ENCODE results near the gene HSPA1A. TPM values are rescaled to one million over a fixed set of nuclear protein-coding genes. Genes with fewer than 3 reads are reported as not detected.

Gene HSPA1A
- total RNA-seq, 2 experiments from 2014 or later = 0.22 to 2.2 TPM

- Histone ChIP-seq H3K9me2 (ENCODE audit: insufficient read depth, low read length) (no peaks in the 10 kb centered on the region), H4K20me1 (ENCODE audit: insufficient read depth, low read length) (peaks cover 3% of the 10 kb centered on the region; the same call in 1 of the 2 replicates), H3K79me2 (ENCODE audit: insufficient read depth, low read depth, low read length) (peaks cover 1% of the 10 kb centered on the region; the same call in 1 of the 2 replicates), H3K4me1 (ENCODE audit: insufficient read depth, low read length, poor library complexity, severe bottlenecking) (peaks cover 2% of the 10 kb centered on the region), H3K4me2 (ENCODE audit: low read length) (no peak overlapping the region), H3K4me3 (ENCODE audit: low read depth, low read length, poor library complexity, severe bottlenecking) (no peak overlapping the region), H3K27ac (ENCODE audit: low read depth, low read length, poor library complexity, severe bottlenecking) (no peak overlapping the region), H3K36me3 (ENCODE audit: insufficient read depth, low read length) (peaks cover 26% of the 10 kb centered on the region), H2AFZ (ENCODE audit: low read length) (no peak overlapping the region), H3K9me3 (ENCODE audit: low read length) (no peaks in the 10 kb centered on the region)
- DNase-seq (ENCODE audit: low spot score) = no peak
- BruUV-seq (replicated peaks) = no TSS peak
- ChIA-PET POLR2A (interaction anchor here (0.8 to 1.0 kb wide), 2 partner anchors 12 to 117 kb away, joined by 4 read pairs; no protein-coding TSS in a partner anchor), CTCF (ENCODE audit: unreplicated experiment) (no interaction called here)
- no peak for TF ChIP-seq EZH2phosphoT487 (IDR thresholded peaks at IDR 0.05; ENCODE audit: borderline replicate concordance, low read depth, low read length)
- TF ChIP-seq CTCF (conservative IDR thresholded peaks at IDR 0.05; ENCODE audit: low read length) = no peak
- intact Hi-C loops (cut with micrococcal nuclease; ENCODE audit: unreplicated experiment) = no loop called here
Measured at GRCh38 chr6:31844507-31844906, 29.2 kb downstream of the HSPA1A start.

- ChIA-PET POLR2A (interaction anchor here (0.7 kb wide), 1 partner anchor 10 kb away, joined by 5 read pairs; no protein-coding TSS in a partner anchor), CTCF (ENCODE audit: unreplicated experiment) (no interaction called here)
- H3K36me3 ChIP-seq (ENCODE audit: insufficient read depth, low read length) = no peaks in the 10 kb centered on the region
- H3K4me3 ChIP-seq (ENCODE audit: low read depth, low read length, poor library complexity, severe bottlenecking) = no peak overlapping the region
- H3K4me1 ChIP-seq (ENCODE audit: insufficient read depth, low read length, poor library complexity, severe bottlenecking) = no peaks in the 10 kb centered on the region
- no peaks in the 10 kb centered on the region for H3K9me2 ChIP-seq (ENCODE audit: insufficient read depth, low read length)
- TF ChIP-seq CTCF (conservative IDR thresholded peaks at IDR 0.05; ENCODE audit: low read length) (no peak), EZH2phosphoT487 (IDR thresholded peaks at IDR 0.05; ENCODE audit: borderline replicate concordance, low read depth, low read length) (no peak)
- no peak for DNase-seq (ENCODE audit: low spot score)
- no peaks in the 10 kb centered on the region for H3K9me3 ChIP-seq (ENCODE audit: low read length)
- H2AFZ ChIP-seq (ENCODE audit: low read length) = no peak overlapping the region
- H3K79me2 ChIP-seq (ENCODE audit: insufficient read depth, low read depth, low read length) = no peaks in the 10 kb centered on the region
- H3K4me2 ChIP-seq (ENCODE audit: low read length) = no peak overlapping the region
- no TSS peak for BruUV-seq (replicated peaks)
- intact Hi-C loops (cut with micrococcal nuclease; ENCODE audit: unreplicated experiment) = no loop called here
- no peaks in the 10 kb centered on the region for H4K20me1 ChIP-seq (ENCODE audit: insufficient read depth, low read length)
- H3K27ac ChIP-seq (ENCODE audit: low read depth, low read length, poor library complexity, severe bottlenecking) = no peak overlapping the region
Measured at GRCh38 chr6:31847276-31847978, 32.1 kb downstream of the HSPA1A start.

All from OCI-LY7 (cell line).